Endodermal cell (in vitro differentiated cells): ENCODE data around the gene CAPN2. TPM values are rescaled to one million over a fixed set of nuclear protein-coding genes. Genes with fewer than 3 reads are reported as not detected.
"Not testable (repeated sequence)": the region's sequence is repeated elsewhere in the genome, so short reads cannot be mapped to it uniquely, and the experiment has no call there.

Experiments
- DNase-seq: peaks from one replicate; pipeline ENCODE4 v3.0.0-alpha.2; 2017
- H3K27ac ChIP-seq: 2 replicates; pipeline ENCODE4 v1.5.1; 2013; ENCODE audit warnings: mild to moderate bottlenecking, low read depth, low read length, moderate library complexity
- H3K27me3 ChIP-seq: 2 replicates; pipeline ENCODE4 v1.6.1; 2013; ENCODE audit warnings: mild to moderate bottlenecking, low read length, moderate library complexity; ENCODE audit not compliant: insufficient read depth, control insufficient read depth, poor library complexity, severe bottlenecking
- H3K36me3 ChIP-seq: 2 replicates; pipeline ENCODE4 v1.7.0; 2013; ENCODE audit warnings: mild to moderate bottlenecking, low read length, moderate library complexity; ENCODE audit not compliant: control insufficient read depth, insufficient read depth
- H3K4me1 ChIP-seq: one replicate; pipeline ENCODE4 v1.7.0; 2013; ENCODE audit warnings: low read length; ENCODE audit not compliant: control insufficient read depth, insufficient read depth
- H3K4me3 ChIP-seq: 2 replicates; pipeline ENCODE4 v1.5.1; 2013; ENCODE audit warnings: mild to moderate bottlenecking, low read length, moderate library complexity
- H3K9ac ChIP-seq: 2 replicates; pipeline ENCODE4 v1.6.1; 2013; ENCODE audit warnings: mild to moderate bottlenecking, low read length, moderate library complexity; ENCODE audit not compliant: poor library complexity, severe bottlenecking; ENCODE audit errors: extremely low read depth
- H3K9me3 ChIP-seq: 2 replicates; pipeline ENCODE4 v1.6.1; 2013; ENCODE audit warnings: mild to moderate bottlenecking, low read length, moderate library complexity; ENCODE audit not compliant: control insufficient read depth
- H3K27ac Mint-ChIP-seq: 2 replicates; pipeline ENCODE4 v1.8.0; 2020; ENCODE audit warnings: mixed read lengths
- H3K27me3 Mint-ChIP-seq: 2 replicates; pipeline ENCODE4 v1.8.0; 2021; ENCODE audit warnings: mild to moderate bottlenecking, mixed read lengths; ENCODE audit not compliant: insufficient read depth
- H3K36me3 Mint-ChIP-seq: 2 replicates; pipeline ENCODE4 v1.8.0; 2020; ENCODE audit warnings: low read depth, mixed read lengths
- H3K4me1 Mint-ChIP-seq: 2 replicates; pipeline ENCODE4 v1.8.0; 2020; ENCODE audit warnings: mixed read lengths
- H3K4me3 Mint-ChIP-seq: 2 replicates; pipeline ENCODE4 v1.8.0; 2020; ENCODE audit warnings: mild to moderate bottlenecking, moderate library complexity, mixed read lengths
- H3K9me3 Mint-ChIP-seq: 2 replicates; pipeline ENCODE4 v1.8.0; 2020; ENCODE audit warnings: mild to moderate bottlenecking, mixed read lengths
- WGBS, 2 experiments: methylation state at CpG; one replicate each; pipeline versions ENCODE4 v1.1.5 to v1.1.7; 2013; ENCODE audit warnings: missing lambda C conversion rate in 2 of 2, mixed read lengths in 1 of 2; ENCODE audit not compliant: insufficient coverage in 1 of 2, insufficient read length in 1 of 2; 5-methylcytosine and 5-hydroxymethylcytosine counted together
- total RNA-seq, 2 donors: library from RNA; stranded (reverse); fragmentation: NEBNext Ultra II Directional in 1 of 2; extraction: Animal tissue kit (Norgen Biotek cat#: 25700) in 1 of 2; gene quantifications; 2 replicates in 1 of 2; 3 replicates in 1 of 2; pipeline ENCODE4 v1.2.1, GENCODE V29; 2021
- TF ChIP-seq, protein P1 (sequence below): fragments of 200-600 bp; sonication (generic); conservative IDR thresholded peaks from 2 replicates; pipeline ENCODE4 v1.5.0; 2021; ENCODE audit warnings: antibody characterized with exemption, mild to moderate bottlenecking

CAPN2 gene
- total RNA-seq, 2 donors from 2014 or later = 49.2 to 49.7 TPM

GRCh38 chr1:223737342-223737741 is 25.0 kb downstream of the CAPN2 start:
- Mint-ChIP-seq H3K4me3 (no peak overlapping the region), H3K36me3 (peaks cover 5% of the 10 kb centered on the region), H3K9me3 (no peaks in the 10 kb centered on the region), H3K27ac (peak overlapping the region; percentile 61), H3K4me1 (peaks cover 35% of the 10 kb centered on the region), H3K27me3 (peaks cover 13% of the 10 kb centered on the region)
- H3K9ac ChIP-seq = no peak overlapping the region
- no peak overlapping the region for H3K4me3 ChIP-seq
- 90 to 98% methylated on average over 5 of the region's 7 CpGs for WGBS, 2 experiments
- peaks cover 19% of the 10 kb centered on the region for H3K36me3 ChIP-seq
- no peak for DNase-seq
- TF ChIP-seq, protein P1, sequence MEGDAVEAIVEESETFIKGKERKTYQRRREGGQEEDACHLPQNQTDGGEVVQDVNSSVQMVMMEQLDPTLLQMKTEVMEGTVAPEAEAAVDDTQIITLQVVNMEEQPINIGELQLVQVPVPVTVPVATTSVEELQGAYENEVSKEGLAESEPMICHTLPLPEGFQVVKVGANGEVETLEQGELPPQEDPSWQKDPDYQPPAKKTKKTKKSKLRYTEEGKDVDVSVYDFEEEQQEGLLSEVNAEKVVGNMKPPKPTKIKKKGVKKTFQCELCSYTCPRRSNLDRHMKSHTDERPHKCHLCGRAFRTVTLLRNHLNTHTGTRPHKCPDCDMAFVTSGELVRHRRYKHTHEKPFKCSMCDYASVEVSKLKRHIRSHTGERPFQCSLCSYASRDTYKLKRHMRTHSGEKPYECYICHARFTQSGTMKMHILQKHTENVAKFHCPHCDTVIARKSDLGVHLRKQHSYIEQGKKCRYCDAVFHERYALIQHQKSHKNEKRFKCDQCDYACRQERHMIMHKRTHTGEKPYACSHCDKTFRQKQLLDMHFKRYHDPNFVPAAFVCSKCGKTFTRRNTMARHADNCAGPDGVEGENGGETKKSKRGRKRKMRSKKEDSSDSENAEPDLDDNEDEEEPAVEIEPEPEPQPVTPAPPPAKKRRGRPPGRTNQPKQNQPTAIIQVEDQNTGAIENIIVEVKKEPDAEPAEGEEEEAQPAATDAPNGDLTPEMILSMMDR = no peak
- no peak overlapping the region for H3K27ac ChIP-seq
- no peaks in the 10 kb centered on the region for H3K9me3 ChIP-seq
- peaks cover 15% of the 10 kb centered on the region for H3K4me1 ChIP-seq
- H3K27me3 ChIP-seq = no peaks in the 10 kb centered on the region

DNA sequence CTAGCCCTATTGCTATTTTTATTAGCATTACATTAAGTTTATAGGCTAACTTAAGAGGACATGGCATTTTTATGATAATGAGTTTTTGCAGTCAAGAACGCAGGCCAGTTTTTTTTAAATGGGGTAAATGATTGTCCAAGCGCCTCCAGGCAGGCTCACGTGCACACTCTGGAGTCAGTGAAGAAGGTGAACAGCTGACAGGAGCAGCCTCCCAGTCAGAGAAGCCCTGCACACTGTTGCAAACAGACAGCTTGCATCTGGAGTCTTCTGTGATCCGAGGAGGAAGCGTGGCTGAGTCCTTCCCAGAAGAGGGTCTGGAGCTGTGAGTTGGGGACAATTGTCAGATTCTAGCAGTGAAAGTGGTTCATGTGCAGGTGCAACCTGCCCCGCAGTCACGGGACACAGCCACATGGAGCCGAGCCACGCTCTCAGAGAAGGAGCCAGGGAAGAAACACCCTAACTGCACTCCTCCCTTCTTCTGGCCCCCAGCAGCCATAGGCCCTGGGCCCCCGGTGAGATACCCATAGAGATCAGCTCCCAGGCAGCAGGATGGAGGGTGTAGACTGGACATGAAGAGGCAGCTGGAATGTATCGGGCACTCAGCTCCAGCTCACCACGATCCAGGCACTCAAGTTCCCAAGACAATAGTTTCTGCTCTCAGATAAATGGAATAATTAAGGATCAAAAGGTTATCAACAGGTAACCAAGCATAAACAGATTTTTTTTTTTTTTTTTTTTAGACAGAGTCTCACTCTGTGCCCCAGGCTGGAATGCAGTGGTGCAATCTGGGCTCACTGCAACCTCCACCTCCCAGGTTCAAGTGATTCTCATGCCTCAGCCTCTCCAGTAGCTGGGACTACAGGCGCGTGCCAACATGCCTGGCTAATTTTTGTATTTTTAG is 26.4 kb downstream of the CAPN2 start:
- H3K4me1 Mint-ChIP-seq = peaks cover 24% of the 10 kb centered on the region
- no peak overlapping the region for H3K27ac ChIP-seq
- TF ChIP-seq, protein P1 = no peak

DNA sequence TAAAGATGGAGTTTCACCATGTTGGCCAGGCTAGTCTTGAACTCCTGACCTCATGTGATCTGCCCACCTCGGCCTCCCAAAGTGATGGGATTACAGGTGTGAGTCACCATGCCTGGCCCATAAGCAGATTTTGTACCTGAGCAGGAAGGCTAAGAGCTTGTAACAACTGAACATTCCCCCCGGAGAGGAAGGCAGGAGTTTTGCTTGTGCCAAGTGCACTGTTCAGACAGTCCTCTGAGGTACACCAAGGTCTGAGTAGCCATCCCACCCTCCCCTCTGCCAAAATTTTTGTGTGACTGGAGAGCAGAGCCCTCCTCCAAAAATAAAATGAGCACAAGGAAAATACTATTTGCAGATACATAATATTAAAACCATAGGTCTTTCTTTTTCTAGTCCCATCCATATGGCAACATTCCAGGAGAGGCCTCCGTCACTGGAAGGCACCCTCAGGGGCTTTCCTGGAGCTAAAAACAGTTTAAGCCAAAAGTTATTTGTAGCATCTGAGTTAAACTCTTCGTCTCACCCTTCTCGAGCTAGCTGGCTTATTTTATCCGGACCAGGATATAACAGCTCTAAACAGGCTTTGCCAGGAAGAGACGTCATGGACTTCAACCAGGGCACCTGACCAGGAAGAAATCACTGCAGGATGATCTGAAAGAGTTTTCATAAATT is 27.2 kb downstream of the CAPN2 start:
- H3K27ac ChIP-seq = no peak overlapping the region

More for the DNA sequence above, 26.4 kb downstream of the CAPN2 start:
- Histone ChIP-seq H3K9ac (no peak overlapping the region), H3K4me1 (peaks cover 10% of the 10 kb centered on the region), H3K9me3 (no peaks in the 10 kb centered on the region), H3K27me3 (no peaks in the 10 kb centered on the region), H3K36me3 (peaks cover 19% of the 10 kb centered on the region), H3K4me3 (no peak overlapping the region)
- H3K4me3 Mint-ChIP-seq = no peak overlapping the region
- DNase-seq = no peak
- H3K9me3 Mint-ChIP-seq = no peaks in the 10 kb centered on the region
- H3K36me3 Mint-ChIP-seq = peaks cover 5% of the 10 kb centered on the region
- 95% methylated on average over 4 to 14 of the region's 14 CpGs for WGBS, 2 experiments
- H3K27me3 Mint-ChIP-seq = peaks cover 2% of the 10 kb centered on the region
- H3K27ac Mint-ChIP-seq = peak overlapping the region; percentile 68

DNA sequence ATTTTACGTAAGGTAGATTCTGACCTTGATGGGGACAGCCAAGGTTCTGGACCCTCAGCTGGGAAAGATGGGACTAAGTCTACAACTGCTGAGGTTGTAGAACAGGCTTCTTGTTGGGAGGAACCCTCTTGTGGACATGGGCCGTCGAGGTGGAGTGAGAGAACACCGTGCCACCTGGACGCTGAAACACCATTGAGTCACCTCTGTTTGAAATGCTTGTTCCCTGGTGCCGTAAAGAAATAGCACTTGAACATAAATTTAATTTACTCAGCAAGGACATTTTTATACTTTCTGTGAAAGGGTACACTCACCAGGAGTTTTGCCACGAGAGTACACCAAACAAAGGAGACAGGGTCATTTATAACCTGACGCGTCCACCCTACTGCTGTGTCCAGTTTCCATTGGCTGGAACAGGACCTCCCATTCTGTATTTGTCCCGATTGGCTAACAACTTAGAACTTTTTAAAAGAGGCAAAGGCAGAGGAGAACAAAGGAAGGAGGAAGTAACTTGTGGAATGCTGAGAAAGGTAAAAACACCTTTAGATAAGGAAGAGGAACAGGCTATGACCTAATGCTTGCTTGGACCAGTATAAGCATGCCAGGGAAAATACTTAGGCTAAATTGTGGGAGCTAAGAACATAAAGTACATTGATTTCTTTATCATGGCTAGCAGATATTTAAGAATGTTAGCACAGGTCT is 27.8 kb downstream of the CAPN2 start:
- DNase-seq, H3K9ac ChIP-seq, H3K27me3 Mint-ChIP-seq, H3K9me3 ChIP-seq, H3K27me3 ChIP-seq, H3K4me1 ChIP-seq, H3K27ac ChIP-seq, H3K9me3 Mint-ChIP-seq, H3K4me3 Mint-ChIP-seq, H3K4me3 ChIP-seq: not testable (repeated sequence)
- peaks cover 16% of the 10 kb centered on the region for H3K4me1 Mint-ChIP-seq
- 84 to 95% methylated on average over 8 to 10 of the region's 10 CpGs for WGBS, 2 experiments
- H3K36me3 Mint-ChIP-seq = peaks cover 13% of the 10 kb centered on the region
- peak overlapping the region; percentile 64 for H3K27ac Mint-ChIP-seq
- peaks cover 23% of the 10 kb centered on the region for H3K36me3 ChIP-seq

More for the DNA sequence above, 27.2 kb downstream of the CAPN2 start:
- Mint-ChIP-seq H3K36me3 (peaks cover 13% of the 10 kb centered on the region), H3K9me3 (no peaks in the 10 kb centered on the region), H3K27me3 (peaks cover 2% of the 10 kb centered on the region), H3K4me3 (no peak overlapping the region), H3K4me1 (peaks cover 17% of the 10 kb centered on the region), H3K27ac (peak overlapping the region; percentile 64)
- H3K9ac ChIP-seq = no peak overlapping the region
- no peaks in the 10 kb centered on the region for H3K27me3 ChIP-seq
- H3K4me1 ChIP-seq = peaks cover 7% of the 10 kb centered on the region
- no peak overlapping the region for H3K4me3 ChIP-seq
- H3K36me3 ChIP-seq = peaks cover 25% of the 10 kb centered on the region
- TF ChIP-seq, protein P1 = no peak
- 88 to 95% methylated on average over 7 of the region's 7 CpGs for WGBS, 2 experiments
- H3K9me3 ChIP-seq = no peaks in the 10 kb centered on the region
- no peak for DNase-seq
